GM23248 (cell line): ENCODE data around the gene MICU1. TPM values are rescaled to one million over a fixed set of nuclear protein-coding genes. Genes with fewer than 3 reads are reported as not detected.
"Not testable (repeated sequence)": the region's sequence is repeated elsewhere in the genome, so short reads cannot be mapped to it uniquely, and the experiment has no call there.

Experiments used
- DNase-seq: peaks from one replicate; pipeline ENCODE4 v3.0.0-alpha.2; 2015
- H2AFZ ChIP-seq: fragments of 200-600 bp; sonication (generic); 2 replicates; pipeline ENCODE4 v1.6.1; 2016; ENCODE audit warnings: antibody characterized with exemption
- H3F3A ChIP-seq: fragments of 200-600 bp; sonication (generic); 2 replicates; pipeline ENCODE4 v1.6.1; 2016; ENCODE audit warnings: mild to moderate bottlenecking, antibody characterized with exemption, mixed run types; ENCODE audit not compliant: insufficient read depth
- H3K27ac ChIP-seq: fragments of 200-600 bp; sonication (generic); 2 replicates; pipeline ENCODE4 v1.5.1; 2016; ENCODE audit warnings: mild to moderate bottlenecking
- H3K27me3 ChIP-seq: fragments of 200-600 bp; sonication (generic); replicated peaks from 2 replicates; pipeline ENCODE4 v1.6.1; 2016; ENCODE audit warnings: mild to moderate bottlenecking; ENCODE audit not compliant: insufficient read depth
- H3K36me3 ChIP-seq: fragments of 200-600 bp; sonication (generic); 2 replicates; pipeline ENCODE4 v1.6.1; 2016; ENCODE audit warnings: low read depth, mild to moderate bottlenecking
- H3K4me1 ChIP-seq: fragments of 200-600 bp; sonication (generic); 2 replicates; pipeline ENCODE4 v1.6.1; 2016; ENCODE audit warnings: mild to moderate bottlenecking; ENCODE audit not compliant: insufficient read depth
- H3K4me2 ChIP-seq: fragments of 200-600 bp; sonication (generic); one replicate; pipeline ENCODE4 v1.6.1; 2016; ENCODE audit warnings: mild to moderate bottlenecking; ENCODE audit not compliant: unreplicated experiment
- H3K4me3 ChIP-seq: fragments of 200-600 bp; sonication (generic); 2 replicates; pipeline ENCODE4 v1.5.1; 2016; ENCODE audit warnings: mild to moderate bottlenecking
- H3K79me2 ChIP-seq: fragments of 200-600 bp; sonication (generic); 2 replicates; pipeline ENCODE4 v1.6.1; 2016; ENCODE audit warnings: mild to moderate bottlenecking; ENCODE audit not compliant: insufficient read depth
- H3K9ac ChIP-seq: fragments of 200-600 bp; sonication (generic); 2 replicates; pipeline ENCODE4 v1.6.1; 2016; ENCODE audit warnings: mild to moderate bottlenecking
- H3K9me2 ChIP-seq: fragments of 200-600 bp; sonication (generic); 2 replicates; pipeline ENCODE4 v1.6.1; 2016; ENCODE audit warnings: mixed run types, mild to moderate bottlenecking, moderate library complexity; ENCODE audit not compliant: insufficient read depth
- H3K9me3 ChIP-seq: fragments of 200-600 bp; sonication (generic); one replicate; pipeline ENCODE4 v1.6.1; 2017; ENCODE audit warnings: low read depth
- H4K20me1 ChIP-seq: fragments of 200-600 bp; sonication (generic); 2 replicates; pipeline ENCODE4 v1.6.0; 2016; ENCODE audit not compliant: insufficient read depth
- EZH2 ChIP-seq: fragments of 200-600 bp; sonication (generic); IDR thresholded peaks from 2 replicates; pipeline ENCODE4 v1.6.1; 2018; ENCODE audit warnings: antibody characterized with exemption, mild to moderate bottlenecking; ENCODE audit not compliant: insufficient read depth, poor library complexity, severe bottlenecking
- EZH2phosphoT487 ChIP-seq: fragments of 200-600 bp; sonication (generic); IDR thresholded peaks from 2 replicates; pipeline ENCODE4 v1.6.1; 2018; ENCODE audit warnings: antibody characterized with exemption, moderate library complexity, mild to moderate bottlenecking, low read depth; ENCODE audit not compliant: insufficient read depth
- WGBS, 2 experiments: methylation state at CpG; one replicate each; pipeline ENCODE4 v1.1.6; 2015 to 2017; ENCODE audit warnings: low lambda C conversion rate in 2 of 2, low coverage in 1 of 2; ENCODE audit errors: missing lambda C conversion rate in 2 of 2; 5-methylcytosine and 5-hydroxymethylcytosine counted together
- in situ Hi-C: fragments of 300-500 bp; cut with MboI; formaldehyde crosslinking; loops from 2 replicates; pipeline ENCODE4 v1.15.0; 2020
- polyA plus RNA-seq: library from polyadenylated mRNA; unstranded; fragments of >200 nt; fragmentation: Nextera tagmentation; extraction: Ambion mirVana; gene quantifications from 2 replicates; pipeline ENCODE4 v1.2.1, GENCODE V29; 2016
- total RNA-seq: library from RNA; depleted of rRNA; stranded (reverse); fragments of >200 nt; shearing (Covaris generic); gene quantifications from 2 replicates; pipeline ENCODE4 v1.2.3, GENCODE V29; 2014

MICU1 gene
- total and polyA plus RNA-seq, 2 experiments from 2014 or later, result 37.3 to 45.0 TPM

DNA sequence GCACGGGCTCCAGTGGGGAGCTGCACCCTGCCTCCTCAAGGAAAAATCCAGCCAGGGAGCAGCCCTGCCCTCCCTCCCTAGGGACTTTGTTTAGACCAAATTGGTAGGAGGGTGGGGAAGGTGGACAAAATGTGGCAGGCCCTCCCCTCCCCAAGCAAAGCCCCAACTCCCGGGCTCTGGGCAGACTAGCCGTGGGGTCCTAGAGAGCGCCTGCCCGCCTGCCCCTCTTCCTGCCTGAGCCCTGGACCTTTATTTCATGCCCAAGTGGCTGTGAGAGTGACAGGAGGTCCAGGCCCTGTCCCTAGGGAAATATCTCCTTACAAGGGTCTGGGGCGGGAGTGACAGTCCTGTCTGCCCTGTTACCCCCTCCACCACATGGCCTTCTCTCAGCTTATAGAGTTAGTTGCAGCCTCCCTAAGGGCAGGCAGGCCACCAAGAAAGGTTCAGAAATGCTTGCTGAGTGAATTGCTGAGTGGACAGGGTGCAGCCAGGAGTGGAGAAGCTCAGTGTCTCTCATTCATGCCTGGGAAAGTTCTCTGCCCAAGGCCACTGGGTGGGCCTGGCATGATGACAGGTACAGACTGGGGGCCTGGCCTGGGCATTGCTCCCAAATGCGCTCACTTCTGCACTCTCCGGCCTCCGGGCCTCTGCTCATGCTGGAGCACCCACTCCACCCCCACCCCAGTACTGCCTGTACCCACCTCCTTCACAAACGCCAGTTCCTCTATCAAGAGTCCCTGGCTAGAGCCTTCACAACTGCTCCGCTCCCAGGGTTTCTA is 296.4 kb downstream of the MICU1 start:
- Histone ChIP-seq H3K4me1 (peaks cover 12% of the 10 kb centered on the region; the same call in 1 of the 2 replicates), H3K27me3 (no peaks in the 10 kb centered on the region), H4K20me1 (no peaks in the 10 kb centered on the region), H3K4me2 (no peak overlapping the region), H2AFZ (no peak overlapping the region), H3K79me2 (no peaks in the 10 kb centered on the region), H3K9me2 (no peaks in the 10 kb centered on the region), H3K27ac (no peak overlapping the region), H3K4me3 (no peak overlapping the region), H3K36me3 (peaks cover 4% of the 10 kb centered on the region; the same call in 1 of the 2 replicates), H3F3A (0 out of 2 replicates have a peak, but pooled peaks cover 4% of the 10 kb centered on the region), H3K9ac (no peak overlapping the region), H3K9me3 (no peaks in the 10 kb centered on the region)
- TF ChIP-seq EZH2 (no peak), EZH2phosphoT487 (no peak)
- no peak for DNase-seq
- in situ Hi-C loops, result loop anchor here (5.0 kb wide), 1 partner anchor 77 kb away; no protein-coding TSS in a partner anchor
- 88% methylated on average over 11 of the region's 11 CpGs for WGBS, 2 experiments

DNA sequence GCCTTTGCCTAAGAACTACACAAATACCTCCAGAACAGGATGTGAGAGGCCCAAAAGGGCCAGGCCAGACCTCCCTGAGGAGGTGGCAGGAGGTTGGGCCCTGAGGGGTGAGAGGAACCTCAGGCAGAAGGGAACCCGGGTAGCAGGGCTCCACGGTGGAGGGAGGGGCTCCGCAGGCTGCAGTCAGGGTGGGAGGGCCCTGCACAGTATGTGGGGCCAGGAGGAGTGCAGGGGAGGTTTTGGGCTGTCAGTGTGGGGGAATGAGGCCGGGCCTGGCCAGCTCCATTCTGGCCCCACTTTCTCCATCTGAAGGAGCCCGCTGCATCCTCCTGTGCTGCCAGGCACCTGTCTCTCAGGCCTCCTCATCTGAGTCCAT is 297.1 kb downstream of the MICU1 start:
- Histone ChIP-seq H3K27ac (no peak overlapping the region), H3K4me1 (peaks cover 12% of the 10 kb centered on the region; the same call in 1 of the 2 replicates), H3F3A (0 out of 2 replicates have a peak, but pooled peaks cover 4% of the 10 kb centered on the region), H3K4me3 (no peak overlapping the region), H3K9me3 (no peaks in the 10 kb centered on the region), H4K20me1 (no peaks in the 10 kb centered on the region), H3K9me2 (no peaks in the 10 kb centered on the region), H2AFZ (no peak overlapping the region), H3K9ac (no peak overlapping the region), H3K79me2 (no peaks in the 10 kb centered on the region), H3K36me3 (no peaks in the 10 kb centered on the region), H3K27me3 (no peaks in the 10 kb centered on the region), H3K4me2 (no peak overlapping the region)
- in situ Hi-C loops, result loop anchor here (5.0 kb wide), 1 partner anchor 77 kb away; no protein-coding TSS in a partner anchor
- 53 to 64% methylated on average over 4 to 5 of the region's 5 CpGs for WGBS, 2 experiments
- TF ChIP-seq EZH2phosphoT487, result no peak
- TF ChIP-seq EZH2, result no peak
- no peak for DNase-seq

DNA sequence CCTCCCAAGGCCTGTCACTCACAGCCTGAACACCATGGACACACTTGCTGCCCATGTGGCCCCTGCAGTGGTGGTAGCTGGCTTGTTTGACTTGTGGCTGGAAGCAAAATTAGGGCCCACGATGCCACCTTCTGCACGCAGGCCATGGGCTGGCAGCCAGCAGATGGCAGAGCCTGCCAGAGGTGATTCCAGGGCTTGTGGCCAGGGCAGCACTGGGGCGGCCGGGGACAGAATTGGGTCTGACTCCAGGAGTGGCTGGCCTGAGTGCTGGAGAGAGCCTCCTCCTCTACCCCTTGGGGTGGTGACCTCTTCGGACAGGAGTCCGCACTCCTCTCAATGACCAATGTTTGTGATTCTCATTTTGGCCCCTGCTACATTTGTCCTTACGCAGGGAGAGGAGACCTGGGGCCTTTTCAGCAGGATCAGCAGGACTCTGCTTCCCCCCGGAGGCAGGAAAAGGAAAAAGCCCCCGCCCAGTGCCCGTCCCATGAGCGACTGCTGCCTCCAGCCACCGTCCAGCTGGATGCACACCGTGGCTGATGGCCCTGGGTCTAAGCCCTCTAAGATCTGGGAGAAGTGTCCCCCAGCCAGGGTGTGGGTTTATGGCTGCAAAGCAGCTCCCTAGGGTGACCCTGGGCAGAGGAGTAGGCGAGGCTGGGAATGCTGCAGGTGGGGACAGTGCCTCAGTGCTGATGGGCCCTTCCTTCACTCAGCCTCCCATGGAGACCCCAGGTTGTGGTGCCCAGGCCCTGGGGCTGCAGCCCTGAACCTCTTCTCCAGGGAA is 297.6 kb downstream of the MICU1 start:
- in situ Hi-C loops, result loop anchor here (5.0 kb wide), 1 partner anchor 76 kb away; no protein-coding TSS in a partner anchor
- H3K9ac ChIP-seq, result no peak overlapping the region
- no peaks in the 10 kb centered on the region for H3K27me3 ChIP-seq
- peak; percentile 72 for DNase-seq
- TF ChIP-seq EZH2 (no peak), EZH2phosphoT487 (no peak)
- no peaks in the 10 kb centered on the region for H3K36me3 ChIP-seq
- H3K79me2 ChIP-seq, result no peaks in the 10 kb centered on the region
- H3K4me3 ChIP-seq, result no peak overlapping the region
- WGBS, 2 experiments, result 34 to 40% methylated on average over 14 of the region's 14 CpGs
- no peak overlapping the region for H3K27ac ChIP-seq
- no peaks in the 10 kb centered on the region for H3K9me3 ChIP-seq
- peaks cover 12% of the 10 kb centered on the region; the same call in 1 of the 2 replicates for H3K4me1 ChIP-seq
- H4K20me1 ChIP-seq, result no peaks in the 10 kb centered on the region
- 0 out of 2 replicates have a peak, but pooled peaks cover 4% of the 10 kb centered on the region for H3F3A ChIP-seq
- H2AFZ ChIP-seq, result no peak overlapping the region
- no peak overlapping the region for H3K4me2 ChIP-seq
- no peaks in the 10 kb centered on the region for H3K9me2 ChIP-seq

GRCh38 chr10:72326665-72327603 is 298.9 kb downstream of the MICU1 start:
- H3K4me1 ChIP-seq, H3K27me3 ChIP-seq, H3K9me2 ChIP-seq, DNase-seq, H3K4me3 ChIP-seq, H4K20me1 ChIP-seq, H3K9ac ChIP-seq, H3K79me2 ChIP-seq, H3K36me3 ChIP-seq, H2AFZ ChIP-seq, H3K4me2 ChIP-seq, H3F3A ChIP-seq, H3K27ac ChIP-seq, H3K9me3 ChIP-seq: not testable (repeated sequence)
- WGBS, 2 experiments, result 85 to 86% methylated on average over 31 to 32 of the region's 32 CpGs
- in situ Hi-C loops, result loop anchor here (5.0 kb wide), 1 partner anchor 75 kb away; no protein-coding TSS in a partner anchor

GRCh38 chr10:72325243-72326175 is 300.4 kb downstream of the MICU1 start:
- not testable (repeated sequence) for H3K79me2 ChIP-seq, H3K4me2 ChIP-seq, H2AFZ ChIP-seq, H3K27ac ChIP-seq, H3K4me3 ChIP-seq, H3K9me2 ChIP-seq, H3K9me3 ChIP-seq, H3K9ac ChIP-seq, H3F3A ChIP-seq, H3K36me3 ChIP-seq, H4K20me1 ChIP-seq, DNase-seq, H3K27me3 ChIP-seq
- peaks cover 10% of the 10 kb centered on the region for H3K4me1 ChIP-seq
- WGBS, 2 experiments, result 80 to 84% methylated on average over 31 to 44 of the region's 49 CpGs
- in situ Hi-C loops, result loop anchor here (5.0 kb wide), 1 partner anchor 73 kb away; no protein-coding TSS in a partner anchor
